OCI-LY7 (cell line): ENCODE results near the gene C8A. TPM values are rescaled to one million over a fixed set of nuclear protein-coding genes. Genes with fewer than 3 reads are reported as not detected.

Source experiments
- BruUV-seq: library from RNA; stranded (reverse); fragments of 400-500 nt; replicated peaks from 2 replicates; lab custom pipeline; 2021; lab: Mats Ljungman, UMichigan
- CTCF ChIA-PET: fragments of 300-600 bp; sonication (Branson Sonifier 250); formaldehyde crosslinking; loops from one replicate; lab custom pipeline; 2022; ENCODE audit warnings: antibody characterized with exemption; ENCODE audit not compliant: unreplicated experiment; lab: Charles Lee
- POLR2A ChIA-PET: fragments of 300-600 bp; sonication (Branson Sonifier 250); formaldehyde crosslinking; loops from one replicate; lab custom pipeline; 2022; ENCODE audit warnings: antibody characterized with exemption; lab: Charles Lee
- DNase-seq: peaks from one replicate; pipeline ENCODE4 v3.0.0-alpha.2; 2015; ENCODE audit warnings: low spot score
- H2AFZ ChIP-seq: fragments of 200-600 bp; sonication (generic), shearing (Covaris generic); 2 replicates; pipeline ENCODE4 v1.6.1; 2014; ENCODE audit warnings: mild to moderate bottlenecking, antibody characterized with exemption, low read length, moderate library complexity
- H3K27ac ChIP-seq: fragments of 200-600 bp; sonication (generic); 2 replicates; pipeline ENCODE4 v1.5.1; 2014; ENCODE audit warnings: mixed run types, low read depth, mild to moderate bottlenecking, moderate library complexity, low read length, inconsistent platforms; ENCODE audit not compliant: poor library complexity, severe bottlenecking
- H3K36me3 ChIP-seq: fragments of 200-600 bp; sonication (generic); 2 replicates; pipeline ENCODE4 v1.6.1; 2014; ENCODE audit warnings: mild to moderate bottlenecking, antibody characterized with exemption, low read length, moderate library complexity, mixed read lengths; ENCODE audit not compliant: insufficient read depth
- H3K4me1 ChIP-seq: fragments of 200-600 bp; sonication (generic); 2 replicates; pipeline ENCODE4 v1.5.1; 2014; ENCODE audit warnings: mild to moderate bottlenecking, low read length; ENCODE audit not compliant: insufficient read depth, poor library complexity, severe bottlenecking
- H3K4me2 ChIP-seq: fragments of 200-600 bp; sonication (generic); 2 replicates; pipeline ENCODE4 v1.6.1; 2014; ENCODE audit warnings: mild to moderate bottlenecking, low read length
- H3K4me3 ChIP-seq: fragments of 200-600 bp; sonication (generic); 2 replicates; pipeline ENCODE4 v1.5.1; 2014; ENCODE audit warnings: mild to moderate bottlenecking, low read depth, low read length; ENCODE audit not compliant: poor library complexity, severe bottlenecking
- H3K79me2 ChIP-seq: fragments of 200-600 bp; sonication (generic); 2 replicates; pipeline ENCODE4 v1.6.1; 2016; ENCODE audit warnings: low read depth, mild to moderate bottlenecking, low read length, moderate library complexity, mixed read lengths; ENCODE audit not compliant: insufficient read depth
- H3K9me2 ChIP-seq: fragments of 200-600 bp; sonication (generic); 2 replicates; pipeline ENCODE4 v1.6.1; 2016; ENCODE audit warnings: mild to moderate bottlenecking, low read length, mixed read lengths; ENCODE audit not compliant: insufficient read depth
- H3K9me3 ChIP-seq: fragments of 200-600 bp; sonication (generic); 2 replicates; pipeline ENCODE4 v1.6.1; 2014; ENCODE audit warnings: mild to moderate bottlenecking, mixed run types, low read length, mixed read lengths
- H4K20me1 ChIP-seq: fragments of 200-600 bp; sonication (generic); 2 replicates; pipeline ENCODE4 v1.6.1; 2014; ENCODE audit warnings: mild to moderate bottlenecking, antibody characterized with exemption, low read length, moderate library complexity, mixed read lengths; ENCODE audit not compliant: insufficient read depth
- EZH2phosphoT487 ChIP-seq: fragments of 200-600 bp; sonication (generic); IDR thresholded peaks from 2 replicates; pipeline ENCODE4 v1.6.1; 2018; ENCODE audit warnings: low read depth, borderline replicate concordance, mild to moderate bottlenecking, mixed run types, antibody characterized with exemption, low read length, moderate library complexity, mixed read lengths
- intact Hi-C: fragments of 100-400 bp; cut with micrococcal nuclease; formaldehyde crosslinking; loops from one replicate; pipeline ENCODE4 v1.10.0; 2022; ENCODE audit not compliant: unreplicated experiment
- total RNA-seq, 2 experiments: library from RNA; depleted of rRNA in 1 of 2; stranded (reverse); fragments of >200 nt in 1 of 2; shearing (Covaris generic) in 1 of 2; gene quantifications; 2 replicates each; pipeline ENCODE4 v1.2.3, GENCODE V29; 2014 to 2022
- TF ChIP-seq, protein P1 (sequence below): fragments of 200-600 bp; sonication (generic); conservative IDR thresholded peaks from 2 replicates; pipeline ENCODE4 v1.5.1; 2014; ENCODE audit warnings: mild to moderate bottlenecking, antibody characterized with exemption, low read length, moderate library complexity, mixed read lengths

C8A gene
- total RNA-seq, 2 experiments from 2014 or later, result not detected

DNA sequence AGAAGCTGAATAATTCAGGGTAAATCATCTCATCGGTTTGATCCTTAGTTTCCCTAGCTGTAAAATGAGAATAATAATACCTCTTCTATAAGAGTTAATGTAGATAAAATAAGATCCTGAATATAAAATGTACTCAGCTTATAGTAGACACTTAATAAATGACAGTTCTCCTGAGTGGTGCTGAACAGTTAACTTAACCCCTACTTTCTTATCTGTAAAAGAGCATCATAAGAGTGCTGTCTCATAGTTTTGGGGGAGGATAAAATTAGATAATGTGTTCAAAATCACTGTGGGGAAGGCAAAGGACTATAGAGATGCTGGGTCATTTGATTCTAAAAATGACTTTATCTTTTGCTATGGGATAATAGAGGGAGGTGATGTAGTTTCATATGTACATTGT lies 593 bp downstream of the C8A start:
- H3K9me3 ChIP-seq, result no peaks in the 10 kb centered on the region
- intact Hi-C loops, result no loop called here
- H3K9me2 ChIP-seq, result no peaks in the 10 kb centered on the region
- no peak overlapping the region for H3K27ac ChIP-seq
- no peaks in the 10 kb centered on the region for H3K4me1 ChIP-seq
- H3K79me2 ChIP-seq, result no peaks in the 10 kb centered on the region
- DNase-seq, result no peak
- H3K36me3 ChIP-seq, result no peaks in the 10 kb centered on the region
- no TSS peak for BruUV-seq
- no peak overlapping the region for H3K4me3 ChIP-seq
- no peaks in the 10 kb centered on the region for H4K20me1 ChIP-seq
- ChIA-PET POLR2A (no interaction called here), CTCF (no interaction called here)
- no peak for TF ChIP-seq EZH2phosphoT487
- TF ChIP-seq, protein P1, sequence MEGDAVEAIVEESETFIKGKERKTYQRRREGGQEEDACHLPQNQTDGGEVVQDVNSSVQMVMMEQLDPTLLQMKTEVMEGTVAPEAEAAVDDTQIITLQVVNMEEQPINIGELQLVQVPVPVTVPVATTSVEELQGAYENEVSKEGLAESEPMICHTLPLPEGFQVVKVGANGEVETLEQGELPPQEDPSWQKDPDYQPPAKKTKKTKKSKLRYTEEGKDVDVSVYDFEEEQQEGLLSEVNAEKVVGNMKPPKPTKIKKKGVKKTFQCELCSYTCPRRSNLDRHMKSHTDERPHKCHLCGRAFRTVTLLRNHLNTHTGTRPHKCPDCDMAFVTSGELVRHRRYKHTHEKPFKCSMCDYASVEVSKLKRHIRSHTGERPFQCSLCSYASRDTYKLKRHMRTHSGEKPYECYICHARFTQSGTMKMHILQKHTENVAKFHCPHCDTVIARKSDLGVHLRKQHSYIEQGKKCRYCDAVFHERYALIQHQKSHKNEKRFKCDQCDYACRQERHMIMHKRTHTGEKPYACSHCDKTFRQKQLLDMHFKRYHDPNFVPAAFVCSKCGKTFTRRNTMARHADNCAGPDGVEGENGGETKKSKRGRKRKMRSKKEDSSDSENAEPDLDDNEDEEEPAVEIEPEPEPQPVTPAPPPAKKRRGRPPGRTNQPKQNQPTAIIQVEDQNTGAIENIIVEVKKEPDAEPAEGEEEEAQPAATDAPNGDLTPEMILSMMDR, result no peak
- H3K4me2 ChIP-seq, result no peak overlapping the region
- H2AFZ ChIP-seq, result no peak overlapping the region

DNA sequence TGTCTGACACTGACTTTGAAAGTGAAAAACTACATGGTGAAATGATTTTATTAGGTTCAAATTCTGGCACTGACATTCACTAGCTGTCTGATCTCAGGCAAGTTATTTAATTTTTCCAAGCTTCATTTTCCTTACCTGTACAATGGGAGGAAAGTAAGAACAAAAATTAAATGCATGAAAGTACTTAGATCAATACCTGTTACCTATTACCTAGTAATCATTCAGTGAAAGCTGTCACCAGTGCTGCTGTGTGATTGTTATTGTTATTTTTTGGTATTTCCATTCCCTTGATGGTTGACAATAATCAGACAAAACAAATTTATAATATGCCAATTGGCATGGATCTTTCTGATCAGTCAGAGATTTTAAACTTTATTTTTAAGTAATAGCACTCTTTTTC lies 1.6 kb downstream of the C8A start:
- no peaks in the 10 kb centered on the region for H3K9me3 ChIP-seq
- H3K4me1 ChIP-seq, result no peaks in the 10 kb centered on the region
- H4K20me1 ChIP-seq, result no peaks in the 10 kb centered on the region
- no peak overlapping the region for H3K4me3 ChIP-seq
- intact Hi-C loops, result no loop called here
- POLR2A ChIA-PET, result no interaction called here
- TF ChIP-seq, protein P1, result no peak
- TF ChIP-seq EZH2phosphoT487, result no peak
- no peak overlapping the region for H3K4me2 ChIP-seq
- DNase-seq, result no peak
- BruUV-seq, result no TSS peak
- no peaks in the 10 kb centered on the region for H3K36me3 ChIP-seq
- no peaks in the 10 kb centered on the region for H3K9me2 ChIP-seq
- CTCF ChIA-PET, result no interaction called here
- H2AFZ ChIP-seq, result no peak overlapping the region
- no peak overlapping the region for H3K27ac ChIP-seq
- no peaks in the 10 kb centered on the region for H3K79me2 ChIP-seq

DNA sequence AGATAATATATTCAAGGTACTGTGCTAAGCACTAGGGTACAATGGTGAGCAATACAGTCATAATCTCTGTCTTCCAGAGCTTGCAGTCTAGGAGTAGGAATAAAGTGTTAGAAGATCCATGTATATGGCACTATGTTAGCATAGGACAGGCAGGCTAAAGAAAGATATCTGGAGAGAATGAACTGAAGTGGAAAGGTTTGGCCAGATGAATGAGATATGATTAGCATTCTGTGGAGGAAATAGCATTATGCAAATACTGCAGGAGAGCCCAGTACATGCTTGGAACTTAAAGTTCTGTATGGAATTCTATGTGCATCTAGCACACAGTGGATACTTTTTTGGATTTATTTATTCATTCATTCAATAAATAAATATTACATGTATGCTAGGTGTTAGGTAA lies 4.7 kb downstream of the C8A start:
- H3K4me2 ChIP-seq, result no peak overlapping the region
- H3K27ac ChIP-seq, result no peak overlapping the region
- intact Hi-C loops, result no loop called here
- no peaks in the 10 kb centered on the region for H3K4me1 ChIP-seq
- no peaks in the 10 kb centered on the region for H3K9me3 ChIP-seq
- no peaks in the 10 kb centered on the region for H3K36me3 ChIP-seq
- DNase-seq, result no peak
- ChIA-PET POLR2A (no interaction called here), CTCF (no interaction called here)
- H4K20me1 ChIP-seq, result no peaks in the 10 kb centered on the region
- H3K4me3 ChIP-seq, result no peak overlapping the region
- no peak for TF ChIP-seq EZH2phosphoT487
- TF ChIP-seq, protein P1, result no peak
- H2AFZ ChIP-seq, result no peak overlapping the region
- no TSS peak for BruUV-seq
- no peaks in the 10 kb centered on the region for H3K79me2 ChIP-seq
- no peaks in the 10 kb centered on the region for H3K9me2 ChIP-seq
